GM04504 (cell line): Measurements from ENCODE around the gene ITGB3.
A peak's percentile ranks its signal among the peaks of the same experiment; 100 is the strongest.

ENCODE experiments used
- DNase-seq: peaks from one replicate; pipeline ENCODE4 v3.0.0-alpha.2; 2012; ENCODE audit warnings: low read depth

The ITGB3 gene

GRCh38 chr17:47299239-47299910, 45.7 kb downstream of the ITGB3 start:
- DNase-seq: no peak

DNA sequence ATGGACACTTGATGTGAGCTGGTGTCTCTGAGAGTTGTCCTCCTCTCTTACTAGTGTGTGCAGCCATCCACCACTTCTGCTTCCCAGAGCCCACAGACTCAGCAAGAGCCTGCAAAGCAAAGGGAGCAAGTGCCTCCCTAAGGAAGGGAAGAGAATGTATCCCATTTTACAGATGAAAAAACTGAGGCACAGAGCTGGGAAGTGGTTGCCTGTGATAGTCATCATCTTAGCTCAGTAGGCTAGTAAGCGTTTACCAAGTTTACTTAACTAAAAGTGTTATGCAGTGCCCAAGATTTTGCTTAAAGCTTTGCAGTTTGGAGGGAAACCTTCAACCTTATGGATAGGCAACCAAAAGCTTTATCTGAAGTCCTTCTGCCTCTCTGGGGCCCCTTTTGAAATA, 47.1 kb downstream of the ITGB3 start:
- no peak for DNase-seq

- no peak for DNase-seq
Observed at GRCh38 chr17:47301161-47301560, 47.5 kb downstream of the ITGB3 start.

GRCh38 chr17:47301831-47302230, 48.2 kb downstream of the ITGB3 start:
- DNase-seq: no peak

- DNase-seq: no peak
Observed at GRCh38 chr17:47304186-47304585, 50.6 kb downstream of the ITGB3 start.

GRCh38 chr17:47305302-47305923, 51.8 kb downstream of the ITGB3 start:
- peak; percentile 82 for DNase-seq

DNA sequence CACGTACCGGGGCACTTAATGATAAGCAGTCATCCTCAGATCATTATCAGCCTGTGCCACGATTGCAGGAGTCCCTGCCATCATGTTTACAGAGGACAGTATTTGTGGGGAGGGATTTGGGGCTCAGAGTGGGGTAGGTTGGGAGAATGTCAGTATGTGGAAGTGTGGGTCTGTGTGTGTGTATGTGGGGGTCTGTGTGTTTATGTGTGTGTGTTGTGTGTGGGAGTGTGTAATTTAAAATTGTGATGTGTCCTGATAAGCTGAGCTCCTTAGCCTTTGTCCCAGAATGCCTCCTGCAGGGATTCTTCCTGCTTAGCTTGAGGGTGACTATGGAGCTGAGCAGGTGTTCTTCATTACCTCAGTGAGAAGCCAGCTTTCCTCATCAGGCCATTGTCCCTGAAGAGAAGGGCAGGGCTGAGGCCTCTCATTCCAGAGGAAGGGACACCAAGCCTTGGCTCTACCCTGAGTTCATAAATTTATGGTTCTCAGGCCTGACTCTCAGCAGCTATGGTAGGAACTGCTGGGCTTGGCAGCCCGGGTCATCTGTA, 56.6 kb downstream of the ITGB3 start:
- no peak for DNase-seq

DNA sequence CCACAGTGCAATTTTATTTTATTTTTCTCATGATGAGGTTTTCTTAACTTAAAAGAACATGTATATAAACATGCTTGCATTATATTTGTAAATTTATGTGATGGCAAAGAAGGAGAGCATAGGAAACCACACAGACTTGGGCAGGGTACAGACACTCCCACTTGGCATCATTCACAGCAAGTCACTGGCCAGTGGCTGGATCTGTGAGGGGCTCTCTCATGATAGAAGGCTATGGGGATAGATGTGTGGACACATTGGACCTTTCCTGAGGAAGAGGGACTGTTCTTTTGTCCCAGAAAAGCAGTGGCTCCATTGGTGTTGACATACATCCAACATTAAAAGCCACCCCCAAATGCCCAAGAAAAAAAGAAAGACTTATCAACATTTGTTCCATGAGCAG, 57.8 kb downstream of the ITGB3 start:
- no peak for DNase-seq

- no peak for DNase-seq
Observed at GRCh38 chr17:47315451-47316266, 62.0 kb downstream of the ITGB3 start.

DNA sequence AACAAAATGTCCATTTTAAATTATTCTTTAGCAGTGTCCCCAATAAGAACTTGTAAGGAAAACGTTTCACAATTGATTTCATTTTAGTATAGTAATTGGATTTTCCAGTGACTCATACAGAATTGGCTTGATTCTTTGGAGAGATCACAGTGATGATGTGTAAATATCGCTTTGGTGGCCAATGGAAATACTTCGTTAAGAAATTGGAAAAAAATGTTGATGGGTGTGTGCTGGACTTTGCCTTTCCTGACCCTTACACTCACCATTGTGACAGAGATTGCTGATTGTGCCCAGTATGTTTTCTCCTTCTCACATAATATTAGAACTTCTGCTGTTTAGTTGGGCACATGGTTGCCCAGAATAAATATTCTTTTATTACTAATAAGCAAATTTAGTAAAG, 62.7 kb downstream of the ITGB3 start:
- DNase-seq: no peak

- no peak for DNase-seq
Observed at GRCh38 chr17:47317119-47317518, 63.5 kb downstream of the ITGB3 start.

DNA sequence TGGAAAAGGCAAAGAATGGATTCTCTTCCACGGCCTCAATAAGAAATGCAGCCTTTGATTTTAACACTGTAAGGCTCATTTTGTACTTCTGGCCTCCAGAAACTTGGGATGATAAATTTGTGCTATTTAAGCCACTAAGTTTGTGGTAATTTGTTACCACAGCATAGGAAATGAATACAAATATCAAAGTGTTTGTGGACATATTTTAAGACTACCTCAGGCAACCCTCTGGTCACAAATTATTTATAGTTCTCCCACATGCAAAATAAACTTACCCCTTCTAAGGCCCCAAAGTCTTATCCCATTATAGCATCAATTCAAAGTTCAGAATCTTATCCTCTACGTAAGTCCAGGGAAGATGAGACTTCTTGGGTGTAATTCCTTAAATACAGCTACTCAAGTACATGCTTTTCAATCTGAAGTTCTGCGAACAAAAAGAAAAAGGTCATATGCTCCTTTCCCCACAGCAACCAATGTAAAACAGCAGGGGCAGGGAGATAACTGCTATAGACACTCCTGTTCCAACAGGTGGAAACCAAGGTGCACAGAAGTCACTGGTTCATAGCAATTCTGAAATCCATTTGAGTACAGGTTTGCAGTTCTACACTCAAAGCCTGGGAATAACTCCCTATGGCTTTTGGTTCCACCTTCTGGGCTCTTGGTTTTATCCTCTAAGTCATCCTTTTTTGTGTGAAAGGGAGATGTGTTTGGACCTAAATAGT, 64.7 kb downstream of the ITGB3 start:
- no peak for DNase-seq

DNA sequence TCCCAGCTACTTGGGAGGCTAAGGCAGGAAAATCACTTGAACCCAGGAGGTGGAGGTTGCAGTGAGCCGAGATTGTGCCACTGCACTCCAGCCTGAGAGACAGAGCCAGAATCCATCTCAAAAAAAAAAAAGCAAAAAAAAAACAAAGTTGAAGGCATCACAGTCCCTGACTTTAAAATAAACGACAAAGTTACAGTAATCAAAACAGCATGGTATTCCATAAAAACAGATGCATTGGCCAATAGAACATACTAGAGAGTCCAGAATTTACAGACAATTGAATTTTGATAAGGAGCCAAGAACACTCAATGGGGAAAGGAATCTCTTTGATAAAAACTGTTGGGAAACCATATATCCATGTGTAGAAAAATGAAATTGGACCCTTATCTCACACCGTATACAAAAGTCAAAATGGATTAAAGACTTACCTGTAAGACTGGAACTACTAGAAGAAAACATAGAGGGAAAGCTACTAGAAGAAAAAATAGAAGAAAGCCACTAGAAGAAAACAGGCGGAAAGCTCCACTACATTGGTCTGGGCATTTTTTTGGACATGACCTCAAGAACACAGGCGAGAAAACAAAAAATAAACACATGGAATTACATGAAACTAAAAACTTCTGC, 67.4 kb downstream of the ITGB3 start:
- no peak for DNase-seq

- DNase-seq: no peak
Observed at GRCh38 chr17:47323382-47324223, 70.0 kb downstream of the ITGB3 start, which contains the start of gene EFCAB13. EFCAB13 (plus strand) TSS chr17:47323955; CDS start chr17:47328354, 4,399 bp downstream.

DNA sequence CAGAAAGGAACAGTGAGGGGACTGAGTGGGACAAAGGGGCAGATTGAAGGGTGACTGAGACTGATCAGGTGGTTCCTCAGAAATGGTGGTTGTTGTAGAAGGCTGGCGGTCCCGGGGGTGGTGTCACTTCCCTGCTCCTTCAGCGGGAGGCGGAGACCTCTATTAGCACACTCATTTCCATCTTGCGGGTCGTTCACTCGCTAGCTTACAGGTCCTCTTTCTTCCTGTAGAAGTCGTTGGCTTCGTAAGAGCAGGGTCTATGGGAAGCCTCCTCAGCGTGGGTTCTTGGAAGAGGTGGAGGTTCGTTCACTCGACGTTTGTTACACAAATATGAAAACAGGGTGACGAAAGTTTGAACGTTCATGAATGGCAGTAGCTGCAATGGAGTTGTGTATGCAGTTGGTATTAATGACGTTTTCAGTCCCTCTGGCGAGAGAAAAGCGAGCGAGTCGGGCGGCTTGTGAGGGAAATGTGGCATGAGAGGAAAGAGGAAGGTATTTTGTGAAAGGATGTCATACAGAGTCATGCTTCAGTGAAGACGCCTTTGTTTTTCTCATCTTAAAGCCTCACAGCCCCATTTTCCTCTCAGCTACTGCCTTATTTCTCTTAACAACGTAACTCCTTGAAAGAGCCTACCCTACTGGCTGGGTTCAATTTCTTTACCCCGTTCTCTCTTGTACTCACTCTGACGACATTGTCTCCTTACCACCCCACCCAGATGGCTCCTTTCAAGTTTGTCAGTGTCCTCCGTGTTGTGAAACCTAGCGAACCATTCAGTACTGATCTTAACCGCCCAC, 70.8 kb downstream of the ITGB3 start:
- DNase-seq: no peak

DNA sequence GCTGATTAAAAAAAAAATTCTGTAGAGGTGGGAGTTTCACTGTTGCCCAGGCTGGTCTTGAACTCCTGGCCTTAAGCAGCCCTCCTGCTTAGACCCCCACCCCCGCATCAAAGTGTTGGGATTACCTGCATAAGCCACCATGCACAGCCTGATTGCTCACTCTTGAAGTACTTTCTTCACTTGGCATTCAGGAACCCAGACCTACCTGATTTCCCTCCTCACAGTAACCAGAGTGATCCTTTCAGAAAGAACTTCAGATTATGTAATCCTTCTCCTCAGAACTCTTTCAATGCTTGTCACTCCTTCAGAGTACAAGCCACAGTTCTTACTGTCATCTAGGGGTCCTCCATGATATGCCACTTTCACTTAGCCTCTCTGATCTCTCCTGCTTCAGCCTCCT, 71.5 kb downstream of the ITGB3 start:
- no peak for DNase-seq

DNA sequence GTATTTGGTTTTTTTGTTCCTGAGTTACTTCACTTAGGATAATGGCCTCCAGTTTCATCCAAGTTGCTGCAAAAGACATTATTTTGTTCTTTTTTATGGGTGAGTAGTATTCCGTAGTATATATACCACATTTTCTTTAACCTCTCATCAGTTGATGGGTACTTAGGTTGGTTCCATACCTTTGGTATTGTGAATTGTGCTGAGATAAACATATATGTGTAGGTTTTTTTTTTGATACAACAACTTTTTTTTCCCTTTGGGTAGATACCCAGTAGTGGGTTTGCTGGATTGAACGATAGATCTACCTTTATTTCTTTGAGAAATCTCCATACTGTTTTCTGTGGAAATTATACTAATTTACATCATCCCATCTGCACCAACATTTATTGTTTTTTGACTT, 76.9 kb downstream of the ITGB3 start:
- no peak for DNase-seq

DNA sequence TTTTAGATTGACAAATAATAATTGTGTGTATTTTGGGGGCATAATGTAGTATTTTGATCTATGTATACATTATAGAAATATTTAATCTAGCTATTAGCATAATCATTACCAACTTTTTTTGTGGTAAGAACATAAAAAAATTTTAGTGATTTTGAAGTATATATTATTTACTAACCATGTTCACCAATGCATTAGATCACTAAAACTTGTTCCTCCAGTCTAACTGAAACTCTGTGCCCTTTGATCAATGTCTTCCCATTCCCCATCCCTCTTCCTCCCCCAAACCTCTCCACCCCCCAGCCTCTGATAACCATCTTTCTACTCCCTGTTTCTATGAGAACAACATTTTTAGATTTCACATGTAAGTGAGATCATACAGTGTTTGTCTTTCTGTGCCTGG, 78.7 kb downstream of the ITGB3 start:
- DNase-seq: no peak

- no peak for DNase-seq
Observed at GRCh38 chr17:47335101-47335936, 81.7 kb downstream of the ITGB3 start.
